C4-2B (cell line): Measurements from ENCODE around the gene TM4SF20.

Experiments
- CTCF ChIP-seq: fragments of 450-650 bp; conservative IDR thresholded peaks from 2 replicates; pipeline ENCODE4 v1.5.1; 2017; ENCODE audit warnings: mild to moderate bottlenecking
- ZFX ChIP-seq: fragments of 450-650 bp; IDR thresholded peaks from 2 replicates; pipeline ENCODE4 v1.6.1; 2017

GRCh38 chr2:227317834-227318233 lies 61.3 kb downstream of the TM4SF20 start:
- TF ChIP-seq CTCF (no peak), ZFX (no peak)
